ENCODE results near the gene DCAF4.

DNA sequence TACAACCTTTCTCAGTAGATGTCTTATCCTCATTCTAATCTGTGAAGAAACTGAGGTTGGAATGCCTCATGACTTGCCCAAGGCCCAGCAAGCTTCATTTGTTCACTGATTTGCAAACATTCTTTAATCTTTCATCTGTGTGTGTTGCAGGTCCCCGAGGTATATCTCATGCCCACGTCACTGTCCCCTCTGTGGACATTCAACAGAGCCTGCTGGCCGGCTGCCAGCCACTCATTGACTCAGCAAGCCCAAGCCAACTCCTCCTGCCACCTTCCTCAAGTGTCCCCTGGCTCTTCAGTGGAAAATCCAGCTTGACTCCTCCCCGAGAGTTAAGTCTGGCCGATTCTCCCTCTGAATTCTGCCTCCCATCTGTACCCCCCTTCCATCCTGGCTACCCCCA lies 1.9 kb upstream of the DCAF4 start:
- TF ChIP-seq TAF1 (IDR thresholded peaks at IDR 0.05; ENCODE audit: borderline replicate concordance, insufficient read depth, low read length) (no peak), SIN3A (IDR thresholded peaks at IDR 0.05; ENCODE audit: borderline replicate concordance, insufficient read depth, low read length) (no peak)
